ENCODE measurements around the gene SCG5.

The SCG5 gene

GRCh38 chr15:32722136-32722535 is 80.6 kb downstream of the SCG5 start:
- TF ChIP-seq CTCF (IDR thresholded peaks at IDR 0.05; ENCODE audit: low read length, missing control alignments), result no peak

GRCh38 chr15:32723171-32723948 is 81.8 kb downstream of the SCG5 start:
- H3K4me3 ChIP-seq (replicated peaks; ENCODE audit: low read depth, low read length), result no peak overlapping the region
- DNase-seq (ENCODE audit: low read depth), result no peak
- no peak for TF ChIP-seq CTCF (IDR thresholded peaks at IDR 0.05; ENCODE audit: low read length, missing control alignments)

More at GRCh38 chr15:32722136-32722535, 80.6 kb downstream of the SCG5 start:
- no peak overlapping the region for H3K4me3 ChIP-seq (replicated peaks; ENCODE audit: low read depth, low read length)
- no peak for DNase-seq (ENCODE audit: low read depth)

GRCh38 chr15:32729700-32730395 is 88.3 kb downstream of the SCG5 start:
- DNase-seq (ENCODE audit: low read depth), result no peak
- H3K4me3 ChIP-seq (replicated peaks; ENCODE audit: low read depth, low read length), result no peak overlapping the region
- TF ChIP-seq CTCF (IDR thresholded peaks at IDR 0.05; ENCODE audit: low read length, missing control alignments), result no peak

- no peak overlapping the region for H3K4me3 ChIP-seq (replicated peaks; ENCODE audit: low read depth, low read length)
- TF ChIP-seq CTCF (IDR thresholded peaks at IDR 0.05; ENCODE audit: low read length, missing control alignments), result no peak
- DNase-seq (ENCODE audit: low read depth), result peak; percentile 29
These were observed 89.5 kb downstream of the SCG5 start for GRCh38 chr15:32730677-32731654.

- DNase-seq (ENCODE audit: low read depth), result no peak
- no peak overlapping the region for H3K4me3 ChIP-seq (replicated peaks; ENCODE audit: low read depth, low read length)
- TF ChIP-seq CTCF (IDR thresholded peaks at IDR 0.05; ENCODE audit: low read length, missing control alignments), result no peak
These were observed 91.2 kb downstream of the SCG5 start for GRCh38 chr15:32732574-32733157.

GRCh38 chr15:32733281-32733680 is 91.8 kb downstream of the SCG5 start:
- no peak overlapping the region for H3K4me3 ChIP-seq (replicated peaks; ENCODE audit: low read depth, low read length)
- no peak for TF ChIP-seq CTCF (IDR thresholded peaks at IDR 0.05; ENCODE audit: low read length, missing control alignments)
- DNase-seq (ENCODE audit: low read depth), result no peak

All from fibroblast of pulmonary artery (primary cell).